Fibroblast of mammary gland (primary cell): ENCODE data around the gene SLAIN2.
"Not testable (repeated sequence)": the region's sequence is repeated elsewhere in the genome, so short reads cannot be mapped to it uniquely, and the experiment has no call there.

Experiments used
- DNase-seq: peaks from one replicate; pipeline ENCODE4 v3.0.0-alpha.2; 2010; ENCODE audit warnings: low read depth
- H3K4me3 ChIP-seq: 2 replicates; pipeline ENCODE4 v1.5.1; 2011; ENCODE audit warnings: low read depth, mild to moderate bottlenecking, low read length, moderate library complexity; ENCODE audit not compliant: control insufficient read depth
- CTCF ChIP-seq: conservative IDR thresholded peaks from 2 replicates; pipeline ENCODE4 v1.5.1; 2011; ENCODE audit warnings: low read depth, low read length, inconsistent platforms; ENCODE audit not compliant: control insufficient read depth, insufficient read depth

Gene SLAIN2

DNA sequence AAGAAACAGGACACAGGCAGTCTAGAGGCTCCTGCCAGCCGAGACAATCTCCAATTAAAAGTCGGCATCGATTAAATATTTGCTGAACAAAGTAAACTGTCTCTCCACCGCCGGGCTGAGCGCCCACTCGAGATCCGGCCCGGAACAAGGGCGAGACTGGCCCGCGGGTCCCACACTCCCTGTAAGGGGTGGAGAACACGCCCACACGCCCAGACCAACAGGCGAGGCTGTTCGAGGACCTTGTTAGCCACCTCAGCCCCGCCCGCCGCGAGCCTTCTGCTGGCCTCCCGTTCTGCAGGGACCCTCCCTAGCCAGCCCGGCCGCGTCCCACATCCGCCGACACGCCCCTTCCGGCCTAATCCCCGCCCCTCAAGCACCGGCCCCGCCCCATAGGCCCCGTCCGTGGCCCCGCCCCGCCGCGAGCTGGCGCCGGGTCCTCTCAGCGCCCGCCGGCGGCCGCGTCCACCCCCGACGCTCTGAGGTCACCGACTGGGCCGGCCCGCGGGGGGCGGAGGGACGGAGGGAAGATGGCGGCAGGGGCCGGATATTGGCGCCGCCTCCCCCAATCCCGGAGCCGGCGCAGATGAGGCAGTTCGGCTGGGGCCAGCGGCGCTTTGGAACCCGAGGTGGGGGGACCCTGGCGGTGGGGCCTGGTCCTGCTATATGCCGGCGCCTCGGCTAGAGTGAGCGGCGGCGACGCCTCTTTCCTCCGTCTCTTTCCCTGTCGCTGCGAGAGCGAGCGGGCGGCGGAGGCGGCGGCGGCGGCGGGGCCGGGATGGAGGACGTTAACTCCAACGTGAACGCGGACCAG lies at the start of gene SLAIN2:
Gene SLAIN2 (plus strand): TSS at position 565 of the 811 bp plus-strand sequence. CDS start 211 bp downstream, at position 776.
- DNase-seq = peak; percentile 95
- peak; percentile 23 for TF ChIP-seq CTCF
- H3K4me3 ChIP-seq = peak within 1 kb of the TSS; percentile 82

- H3K4me3 ChIP-seq, DNase-seq: not testable (repeated sequence)
Measured at GRCh38 chr4:48292218-48292790, 49.0 kb upstream of the SLAIN2 start.

DNA sequence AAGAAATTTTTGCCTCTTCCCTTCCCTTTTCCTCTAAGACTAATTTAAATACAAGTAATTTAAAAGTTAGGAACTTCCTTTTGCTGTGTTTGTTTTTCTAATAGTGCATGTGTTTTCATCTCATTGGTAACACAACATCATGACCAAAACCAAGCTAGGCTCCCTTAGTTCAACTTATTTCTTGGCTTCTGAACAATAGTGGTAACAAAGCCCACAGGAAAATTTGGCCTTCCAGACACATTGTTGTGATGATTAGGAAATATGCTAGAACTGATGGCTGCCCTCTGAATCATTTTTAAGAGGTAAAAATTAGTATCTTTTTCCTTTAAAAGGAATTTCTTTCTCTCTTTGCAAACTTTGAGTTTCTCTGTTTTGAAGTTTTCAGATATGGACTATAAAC lies 46.2 kb upstream of the SLAIN2 start:
- no peak for TF ChIP-seq CTCF
- no peak for DNase-seq
- H3K4me3 ChIP-seq = no peak overlapping the region

DNA sequence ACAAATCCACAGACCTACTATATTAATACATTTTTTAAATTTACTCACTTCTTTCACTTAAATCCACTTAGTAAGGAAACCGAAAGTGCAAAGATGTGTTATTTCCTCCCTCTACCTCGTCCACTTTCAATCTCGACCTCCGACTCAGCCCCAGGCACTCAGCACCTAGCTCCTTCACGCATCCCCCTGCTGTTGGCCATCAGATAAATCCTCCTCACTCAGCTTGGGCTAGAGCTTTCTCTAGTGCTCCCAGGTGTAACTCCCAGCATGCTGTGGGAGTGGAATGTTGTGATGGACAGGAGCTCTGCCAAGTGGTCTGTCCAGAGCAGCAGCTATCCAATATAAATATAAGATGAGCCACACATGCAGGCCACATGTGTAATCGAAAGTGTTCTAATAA lies 45.0 kb upstream of the SLAIN2 start:
- peak; percentile 15 for DNase-seq
- TF ChIP-seq CTCF = no peak

GRCh38 chr4:48297256-48297846 lies 44.0 kb upstream of the SLAIN2 start:
- H3K4me3 ChIP-seq = no peak overlapping the region
- TF ChIP-seq CTCF = no peak
- no peak for DNase-seq

More for the DNA sequence above, 45.0 kb upstream of the SLAIN2 start:
- no peak overlapping the region for H3K4me3 ChIP-seq

GRCh38 chr4:48299560-48299959 lies 41.8 kb upstream of the SLAIN2 start:
- H3K4me3 ChIP-seq = no peak overlapping the region
- no peak for TF ChIP-seq CTCF
- no peak for DNase-seq

DNA sequence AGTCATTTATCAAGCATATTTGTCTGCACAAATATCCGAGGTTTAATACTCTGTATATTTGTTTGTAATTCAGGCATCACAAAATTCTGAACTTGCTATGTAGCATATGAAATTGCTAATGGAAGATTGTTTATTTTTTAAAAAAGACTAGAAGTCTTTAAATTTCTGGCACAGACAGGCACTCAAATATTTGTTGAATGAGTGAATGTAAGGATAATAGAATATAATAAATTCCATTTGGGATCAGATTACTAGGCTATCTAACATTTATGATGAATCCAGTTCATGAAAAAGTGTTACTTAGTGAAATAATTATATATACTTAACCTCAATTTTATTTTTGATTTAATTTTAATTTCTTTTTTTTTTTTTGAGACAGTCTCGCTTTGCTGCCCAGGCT lies 41.3 kb upstream of the SLAIN2 start:
- H3K4me3 ChIP-seq = no peak overlapping the region
- no peak for TF ChIP-seq CTCF
- peak; percentile 33 for DNase-seq
